Epithelial cell of prostate (primary cell): Measurements from ENCODE around the gene FAM219A.
"Not testable (repeated sequence)": the region's sequence is repeated elsewhere in the genome, so short reads cannot be mapped to it uniquely, and the experiment has no call there.

Experiments
- DNase-seq: peaks from one replicate; pipeline ENCODE4 v3.0.0-alpha.2; 2011; ENCODE audit warnings: low read depth, low spot score
- H3K27ac ChIP-seq: fragments of 450-650 bp; 2 replicates; pipeline ENCODE4 v1.5.1; 2017; ENCODE audit warnings: mild to moderate bottlenecking

FAM219A gene

GRCh38 chr9:34365282-34365681, 93.1 kb downstream of the FAM219A start:
- H3K27ac ChIP-seq = no peak overlapping the region

GRCh38 chr9:34363619-34364351, 94.6 kb downstream of the FAM219A start:
- H3K27ac ChIP-seq = no peak overlapping the region
- no peak for DNase-seq

More at GRCh38 chr9:34365282-34365681, 93.1 kb downstream of the FAM219A start:
- no peak for DNase-seq

GRCh38 chr9:34362614-34363214, 95.7 kb downstream of the FAM219A start:
- H3K27ac ChIP-seq = no peak overlapping the region
- no peak for DNase-seq

GRCh38 chr9:34352957-34353356, 105.4 kb downstream of the FAM219A start:
- not testable (repeated sequence) for DNase-seq, H3K27ac ChIP-seq

GRCh38 chr9:34352122-34352652, 106.2 kb downstream of the FAM219A start:
- H3K27ac ChIP-seq, DNase-seq: not testable (repeated sequence)

GRCh38 chr9:34349324-34349723, 109.0 kb downstream of the FAM219A start:
- no peak for DNase-seq
- H3K27ac ChIP-seq = no peak overlapping the region
